ENCODE measurements around the gene TLR3.

GRCh38 chr4:186032259-186032658 lies 36.7 kb upstream of the TLR3 start:
- TF ChIP-seq CTCF (IDR thresholded peaks at IDR 0.05; ENCODE audit: insufficient read depth, low read length, poor library complexity, severe bottlenecking) (peak; percentile 14), EZH2phosphoT487 (conservative IDR thresholded peaks at IDR 0.05; ENCODE audit: low read length) (no peak)
